HepG2 (cell line): ENCODE results near the gene CDC14A. TPM values are rescaled to one million over a fixed set of nuclear protein-coding genes. Genes with fewer than 3 reads are reported as not detected.
A peak's percentile ranks its signal among the peaks of the same experiment; 100 is the strongest.

Experiments
- ATAC-seq: fragments of 200-7000 bp; cut with Tn5 transposase; 3 replicates; pipeline ENCODE4 v1.9.1; 2020; ENCODE audit warnings: mild to moderate bottlenecking, moderate library complexity
- BruUV-seq: library from RNA; stranded (reverse); fragments of 400-500 nt; replicated peaks from 2 replicates; lab custom pipeline; 2021; lab: Mats Ljungman, UMichigan
- CTCF ChIA-PET: fragments of 300-600 bp; formaldehyde crosslinking; extraction: SDS; loops from one replicate; lab custom pipeline; 2021; ENCODE audit warnings: low total read pairs, inconsistent platforms, low intra/inter-chr PET ratio; lab: Yijun Ruan, JAX
- POLR2A ChIA-PET: fragments of 350-600 bp; sonication (Branson Sonifier 250); formaldehyde crosslinking; loops from one replicate; lab custom pipeline; 2020; ENCODE audit warnings: antibody characterized with exemption, inconsistent platforms; lab: Yijun Ruan, JAX
- DNase-seq: peaks from one replicate; pipeline ENCODE4 v3.0.0-alpha.2; 2015; ENCODE audit warnings: low spot score
- FAIRE-seq: peaks from 3 replicates; lab custom pipeline; 2011; peaks lifted over from hg19 to GRCh38; lab: Jason Lieb, UNC
- H2AFZ ChIP-seq: one replicate; pipeline ENCODE4 v1.6.1; 2011; ENCODE audit warnings: low read length, inconsistent platforms
- H3K27ac ChIP-seq: fragments of 300-600 bp; 3 replicates; pipeline ENCODE4 v1.8.0; 2011; ENCODE audit warnings: mixed run types, mild to moderate bottlenecking, mixed read lengths, low read length, inconsistent platforms; ENCODE audit not compliant: insufficient read depth; ENCODE audit errors: extremely low read length
- H3K27me3 ChIP-seq, 2 experiments: fragments of 200-600 bp in 1 of 2; 2 replicates in 1 of 2; 3 replicates in 1 of 2; pipeline versions ENCODE4 v1.6.0 to v1.8.0; 2011; ENCODE audit warnings: low read length in 2 of 2, mild to moderate bottlenecking in 2 of 2, moderate library complexity in 2 of 2, inconsistent platforms in 1 of 2; ENCODE audit not compliant: insufficient read depth in 2 of 2, control insufficient read depth in 1 of 2
- H3K36me3 ChIP-seq, 2 experiments: fragments of 200-600 bp in 1 of 2; replicated peaks in 1 of 2; 2 replicates in 1 of 2; 3 replicates in 1 of 2; pipeline versions ENCODE4 v1.5.1 to v1.8.0; 2011; ENCODE audit warnings: low read length in 2 of 2, inconsistent platforms in 1 of 2; ENCODE audit not compliant: insufficient read depth in 2 of 2, control insufficient read depth in 1 of 2
- H3K4me1 ChIP-seq: 2 replicates; pipeline ENCODE4 v1.5.1; 2012; ENCODE audit warnings: low read length, inconsistent platforms; ENCODE audit not compliant: insufficient read depth
- H3K4me2 ChIP-seq: 2 replicates; pipeline ENCODE4 v1.6.0; 2011; ENCODE audit warnings: low read depth, low read length, inconsistent platforms
- H3K4me3 ChIP-seq, 3 experiments: fragments of 200-600 bp in 1 of 3; sonication (generic), shearing (Covaris generic) in 1 of 3; replicated peaks in 1 of 3; 2 replicates each; pipeline ENCODE4 v1.5.1; 2011 to 2016; ENCODE audit warnings: low read length in 3 of 3, inconsistent platforms in 2 of 3, low read depth in 2 of 3, mild to moderate bottlenecking in 2 of 3, control low read depth in 1 of 3, mixed read lengths in 1 of 3; ENCODE audit not compliant: insufficient read depth in 1 of 3
- H3K79me2 ChIP-seq: one replicate; pipeline ENCODE4 v1.6.1; 2011; ENCODE audit warnings: low read length, inconsistent platforms; ENCODE audit not compliant: insufficient read depth
- H3K9ac ChIP-seq: 2 replicates; pipeline ENCODE4 v1.6.0; 2011; ENCODE audit warnings: mild to moderate bottlenecking, low read depth, low read length, inconsistent platforms; ENCODE audit not compliant: insufficient read depth
- H3K9me3 ChIP-seq: 2 replicates; pipeline ENCODE4 v1.5.1; 2012; ENCODE audit warnings: mild to moderate bottlenecking, low read length
- H4K20me1 ChIP-seq: 2 replicates; pipeline ENCODE4 v1.6.0; 2011; ENCODE audit warnings: inconsistent platforms, mild to moderate bottlenecking, low read length, moderate library complexity; ENCODE audit not compliant: insufficient read depth
- HHEX ChIP-seq: IDR thresholded peaks from 2 replicates; pipeline ENCODE4 v1.6.1; 2016; ENCODE audit warnings: control low read depth
- STAG1 ChIP-seq: sonication (generic); formaldehyde crosslinking; IDR thresholded peaks from 2 replicates; pipeline ENCODE4 v1.4.0; 2020; ENCODE audit warnings: missing genetic modification reagents
- WGBS: methylation state at CpG from one replicate; pipeline ENCODE4 v1.1.6; 2017; ENCODE audit warnings: low lambda C conversion rate; 5-methylcytosine and 5-hydroxymethylcytosine counted together
- in situ Hi-C: cut with HindIII; loops from 2 replicates; pipeline ENCODE4 v1.10.0; 2017; ENCODE audit warnings: low pct_unique_long_range_greater_than_20kb; ENCODE audit not compliant: extremely low pct_ligation_motif_present
- intact Hi-C: fragments of 100-400 bp; cut with micrococcal nuclease; formaldehyde crosslinking; loops from one replicate; pipeline ENCODE4 v1.10.0; 2022; ENCODE audit not compliant: unreplicated experiment
- polyA plus RNA-seq, 8 experiments: library from polyadenylated mRNA; depleted of rRNA in 3 of 8; stranded (reverse) in 7 of 8; unstranded in 1 of 8; fragments of >200 nt; fragmentation: Illumina TruSeq in 4 of 8; extraction: Trizol in 4 of 8; gene quantifications; 2 replicates each; pipeline versions ENCODE4 v1.2.1 to v1.2.3, GENCODE V29; 2011 to 2016; ENCODE audit warnings: low read depth in 4 of 8, missing spikeins in 1 of 8, mixed read lengths in 1 of 8; ENCODE audit not compliant: insufficient read depth in 1 of 8
- total RNA-seq, 5 experiments: library from RNA; depleted of rRNA; stranded (reverse); fragments of >200 nt; fragmentation: Illumina TruSeq; extraction: Trizol; gene quantifications; 2 replicates each; pipeline ENCODE4 v1.2.3, GENCODE V29; 2016; ENCODE audit warnings: low read depth in 1 of 5
- TF ChIP-seq, protein P1 (sequence below): sonication (generic); formaldehyde crosslinking; IDR thresholded peaks from 2 replicates; pipeline ENCODE4 v1.5.0; 2020; ENCODE audit warnings: mild to moderate bottlenecking, missing genetic modification reagents, moderate library complexity
- TF ChIP-seq, protein P2 (sequence below): sonication (generic); formaldehyde crosslinking; IDR thresholded peaks from 2 replicates; pipeline ENCODE4 v1.8.1; 2022; ENCODE audit warnings: mild to moderate bottlenecking, missing genetic modification reagents
- TF ChIP-seq, protein P3 (sequence below): sonication (generic); formaldehyde crosslinking; IDR thresholded peaks from 2 replicates; pipeline ENCODE4 v1.8.1; 2023; ENCODE audit warnings: missing genetic modification reagents, mild to moderate bottlenecking, borderline replicate concordance

The CDC14A gene
- total and polyA plus RNA-seq, 2 of the 13 experiments (the other 11 are each of a cell fraction or from before 2014, with no cell fraction given) = 2.8 to 4.9 TPM

DNA sequence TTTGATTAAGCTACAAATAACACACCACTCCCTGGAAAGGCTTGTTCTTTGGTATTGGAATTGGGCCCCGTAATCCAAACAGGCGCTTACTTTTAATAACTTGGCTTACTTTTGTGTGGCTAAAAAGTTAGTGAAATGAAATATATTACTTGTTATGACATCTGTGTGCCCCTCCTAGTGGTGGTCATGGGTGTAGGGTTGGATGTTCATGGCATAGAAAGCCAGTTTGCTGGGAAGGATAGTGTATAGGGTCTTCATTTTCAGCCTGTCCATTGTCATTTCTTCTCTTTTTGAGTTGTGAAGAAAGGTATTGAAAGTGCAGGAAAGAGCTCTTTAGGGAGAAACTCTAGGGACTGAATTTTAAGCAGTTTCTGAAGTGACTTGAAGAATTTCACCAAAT is 5.9 kb downstream of the CDC14A start:
- intact Hi-C loops (loop anchor here (5.0 to 10.0 kb wide), 3 partner anchors 323 to 551 kb away; partner anchors contain the start of genes EXTL2 and SLC30A7), in situ Hi-C loops (no loop called here)
- BruUV-seq = no TSS peak
- Histone ChIP-seq H3K27ac (no peak overlapping the region), H3K9me3 (no peaks in the 10 kb centered on the region), H2AFZ (no peak overlapping the region), H3K27me3 (no peaks in the 10 kb centered on the region; a peak in 1 of 5 replicates), H4K20me1 (no peaks in the 10 kb centered on the region), H3K4me3 (no peak overlapping the region), H3K4me2 (no peak overlapping the region), H3K4me1 (peaks cover 25% of the 10 kb centered on the region), H3K9ac (no peak overlapping the region), H3K36me3 (peaks cover 0 to 1% of the 10 kb centered on the region in 2 experiments; a peak in 1 of 5 replicates), H3K79me2 (peaks cover 11% of the 10 kb centered on the region)
- WGBS = 96% methylated on average over 2 of the region's 2 CpGs
- FAIRE-seq (no peak), DNase-seq (no peak), ATAC-seq (peak; percentile 56)
- POLR2A ChIA-PET = interaction anchor here (1.5 to 1.9 kb wide), 2 partner anchors 58 to 108 kb away, joined by 3 to 5 read pairs; partner anchors contain the start of gene DBT
- peak; percentile 34 for TF ChIP-seq STAG1 (CRISPR knock-in tag)
- TF ChIP-seq, protein P1, sequence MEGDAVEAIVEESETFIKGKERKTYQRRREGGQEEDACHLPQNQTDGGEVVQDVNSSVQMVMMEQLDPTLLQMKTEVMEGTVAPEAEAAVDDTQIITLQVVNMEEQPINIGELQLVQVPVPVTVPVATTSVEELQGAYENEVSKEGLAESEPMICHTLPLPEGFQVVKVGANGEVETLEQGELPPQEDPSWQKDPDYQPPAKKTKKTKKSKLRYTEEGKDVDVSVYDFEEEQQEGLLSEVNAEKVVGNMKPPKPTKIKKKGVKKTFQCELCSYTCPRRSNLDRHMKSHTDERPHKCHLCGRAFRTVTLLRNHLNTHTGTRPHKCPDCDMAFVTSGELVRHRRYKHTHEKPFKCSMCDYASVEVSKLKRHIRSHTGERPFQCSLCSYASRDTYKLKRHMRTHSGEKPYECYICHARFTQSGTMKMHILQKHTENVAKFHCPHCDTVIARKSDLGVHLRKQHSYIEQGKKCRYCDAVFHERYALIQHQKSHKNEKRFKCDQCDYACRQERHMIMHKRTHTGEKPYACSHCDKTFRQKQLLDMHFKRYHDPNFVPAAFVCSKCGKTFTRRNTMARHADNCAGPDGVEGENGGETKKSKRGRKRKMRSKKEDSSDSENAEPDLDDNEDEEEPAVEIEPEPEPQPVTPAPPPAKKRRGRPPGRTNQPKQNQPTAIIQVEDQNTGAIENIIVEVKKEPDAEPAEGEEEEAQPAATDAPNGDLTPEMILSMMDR (CRISPR knock-in tag) = peak; percentile 41
- TF ChIP-seq, protein P2, sequence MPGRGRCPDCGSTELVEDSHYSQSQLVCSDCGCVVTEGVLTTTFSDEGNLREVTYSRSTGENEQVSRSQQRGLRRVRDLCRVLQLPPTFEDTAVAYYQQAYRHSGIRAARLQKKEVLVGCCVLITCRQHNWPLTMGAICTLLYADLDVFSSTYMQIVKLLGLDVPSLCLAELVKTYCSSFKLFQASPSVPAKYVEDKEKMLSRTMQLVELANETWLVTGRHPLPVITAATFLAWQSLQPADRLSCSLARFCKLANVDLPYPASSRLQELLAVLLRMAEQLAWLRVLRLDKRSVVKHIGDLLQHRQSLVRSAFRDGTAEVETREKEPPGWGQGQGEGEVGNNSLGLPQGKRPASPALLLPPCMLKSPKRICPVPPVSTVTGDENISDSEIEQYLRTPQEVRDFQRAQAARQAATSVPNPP = no peak
- no peak for TF ChIP-seq HHEX
- CTCF ChIA-PET = no interaction called here

DNA sequence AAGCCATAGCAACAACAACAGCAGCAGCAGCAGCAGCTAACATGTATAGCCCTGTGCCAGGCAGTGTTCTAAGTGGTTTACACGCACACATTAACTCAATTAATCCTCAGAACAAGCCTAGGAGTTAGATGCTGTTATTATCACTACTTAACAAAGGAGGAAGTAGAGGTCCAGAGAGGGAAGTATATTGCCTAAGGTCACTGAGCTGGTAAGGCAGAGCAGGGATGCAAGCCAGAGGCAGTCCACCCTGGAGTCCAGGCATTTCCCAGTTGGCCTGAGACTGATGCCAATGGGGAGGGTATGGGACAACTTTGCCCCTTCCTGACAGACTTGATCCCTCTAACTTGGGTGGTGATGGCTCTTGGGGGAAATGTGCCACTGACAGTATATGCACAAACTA is 6.8 kb downstream of the CDC14A start:
- TF ChIP-seq, protein P3, sequence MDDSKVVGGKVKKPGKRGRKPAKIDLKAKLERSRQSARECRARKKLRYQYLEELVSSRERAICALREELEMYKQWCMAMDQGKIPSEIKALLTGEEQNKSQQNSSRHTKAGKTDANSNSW (CRISPR knock-in tag) = no peak
- ChIA-PET CTCF (no interaction called here), POLR2A (no interaction called here)
- Histone ChIP-seq H3K4me1 (peaks cover 17% of the 10 kb centered on the region), H3K27me3 (no peaks in the 10 kb centered on the region), H3K9ac (no peak overlapping the region), H3K36me3 (peaks cover 0 to 1% of the 10 kb centered on the region in 2 experiments; a peak in 1 of 5 replicates), H2AFZ (no peak overlapping the region), H3K4me2 (no peak overlapping the region), H3K4me3 (no peak overlapping the region), H3K9me3 (no peaks in the 10 kb centered on the region), H3K79me2 (peaks cover 6% of the 10 kb centered on the region), H4K20me1 (no peaks in the 10 kb centered on the region), H3K27ac (no peak overlapping the region)
- ATAC-seq = no peak
- in situ Hi-C loops = no loop called here
- BruUV-seq = no TSS peak
- no peak for FAIRE-seq
- intact Hi-C loops = loop anchor here (5.0 to 10.0 kb wide), 3 partner anchors 324 to 552 kb away; partner anchors contain the start of genes EXTL2 and SLC30A7
- WGBS = 94% methylated on average over 1 of the region's 1 CpG
- no peak for DNase-seq
